SK-N-SH treated with all-trans-retinoic acid at 6 μM for 48 hours (cell line): ENCODE results near the gene CACNA1D.
"Not testable (repeated sequence)": the region's sequence is repeated elsewhere in the genome, so short reads cannot be mapped to it uniquely, and the experiment has no call there.

Source experiments
- ATAC-seq: fragments of 200-7000 bp; cut with Tn5 transposase; 3 replicates; pipeline ENCODE4 v1.9.1; 2020; ENCODE audit warnings: mild to moderate bottlenecking, moderate library complexity
- ARNTL ChIP-seq: fragments of 450-650 bp; formaldehyde crosslinking; IDR thresholded peaks from 2 replicates; pipeline ENCODE4 v1.5.0; 2020; ENCODE audit warnings: low read depth, mild to moderate bottlenecking, moderate library complexity, borderline replicate concordance
- BACH2 ChIP-seq: fragments of 250-450 bp; sonication (Bioruptor Pico); IDR thresholded peaks from 2 replicates; pipeline ENCODE4 v1.9.0; 2021; ENCODE audit warnings: mild to moderate bottlenecking, borderline replicate concordance
- CSDC2 ChIP-seq: fragments of 250-450 bp; sonication (Bioruptor Pico); IDR thresholded peaks from 2 replicates; pipeline ENCODE4 v1.5.0; 2020; ENCODE audit warnings: mild to moderate bottlenecking, moderate library complexity
- ESRRG ChIP-seq: fragments of 250-450 bp; sonication (Bioruptor Pico); IDR thresholded peaks from 2 replicates; pipeline ENCODE4 v1.6.1; 2021; ENCODE audit warnings: mild to moderate bottlenecking
- GLIS3 ChIP-seq: fragments of 250-450 bp; sonication (Bioruptor Pico); IDR thresholded peaks from 2 replicates; pipeline ENCODE4 v1.5.0; 2020; ENCODE audit warnings: mild to moderate bottlenecking, moderate library complexity
- ISL1 ChIP-seq: fragments of 250-450 bp; sonication (Bioruptor Pico); IDR thresholded peaks from 2 replicates; pipeline ENCODE4 v2.1.2; 2022; ENCODE audit warnings: mild to moderate bottlenecking, moderate library complexity
- OSR1 ChIP-seq: fragments of 250-450 bp; sonication (Bioruptor Pico); IDR thresholded peaks from 2 replicates; pipeline ENCODE4 v1.8.0; 2022; ENCODE audit warnings: moderate library complexity, mild to moderate bottlenecking, inconsistent platforms
- PATZ1 ChIP-seq: fragments of 250-450 bp; sonication (Bioruptor Pico); IDR thresholded peaks from 2 replicates; pipeline ENCODE4 v1.8.0; 2020; ENCODE audit warnings: mild to moderate bottlenecking, moderate library complexity, borderline replicate concordance
- POU6F1 ChIP-seq: fragments of 250-450 bp; sonication (Bioruptor Pico); IDR thresholded peaks from 2 replicates; pipeline ENCODE4 v1.8.0; 2021; ENCODE audit warnings: low read depth, mild to moderate bottlenecking, moderate library complexity, borderline replicate concordance
- PPARA ChIP-seq: fragments of 250-450 bp; sonication (Bioruptor Pico); IDR thresholded peaks from 2 replicates; pipeline ENCODE4 v1.5.0; 2020; ENCODE audit warnings: mild to moderate bottlenecking, borderline replicate concordance
- RARB ChIP-seq: fragments of 250-450 bp; sonication (Bioruptor Pico); IDR thresholded peaks from 2 replicates; pipeline ENCODE4 v1.8.0; 2021; ENCODE audit warnings: mild to moderate bottlenecking, moderate library complexity
- SNAI2 ChIP-seq: fragments of 250-450 bp; sonication (Bioruptor Pico); IDR thresholded peaks from 2 replicates; pipeline ENCODE4 v1.5.0; 2020; ENCODE audit warnings: mild to moderate bottlenecking, moderate library complexity
- TCF4 ChIP-seq: fragments of 250-450 bp; sonication (Bioruptor Pico); IDR thresholded peaks from 2 replicates; pipeline ENCODE4 v1.8.0; 2021; ENCODE audit warnings: mild to moderate bottlenecking, moderate library complexity, borderline replicate concordance
- TOX ChIP-seq: fragments of 250-450 bp; sonication (Bioruptor Pico); IDR thresholded peaks from 2 replicates; pipeline ENCODE4 v1.8.0; 2021; ENCODE audit warnings: mild to moderate bottlenecking, moderate library complexity, borderline replicate concordance
- ZFP3 ChIP-seq: fragments of 250-450 bp; sonication (Bioruptor Pico); IDR thresholded peaks from 2 replicates; pipeline ENCODE4 v1.5.0; 2020; ENCODE audit warnings: mild to moderate bottlenecking, moderate library complexity
- ZFP30 ChIP-seq: fragments of 450-650 bp; formaldehyde crosslinking; IDR thresholded peaks from 2 replicates; pipeline ENCODE4 v1.5.0; 2022; ENCODE audit warnings: mild to moderate bottlenecking, moderate library complexity
- ZNF565 ChIP-seq: fragments of 450-650 bp; formaldehyde crosslinking; conservative IDR thresholded peaks from 2 replicates; pipeline ENCODE4 v1.5.0; 2020; ENCODE audit warnings: low read depth, mild to moderate bottlenecking, moderate library complexity
- ZNF8 ChIP-seq: fragments of 450-650 bp; formaldehyde crosslinking; IDR thresholded peaks from 2 replicates; pipeline ENCODE4 v1.5.0; 2020; ENCODE audit warnings: mild to moderate bottlenecking, moderate library complexity
- TF ChIP-seq, protein P1 (sequence below): fragments of 250-450 bp; sonication (Bioruptor Pico); IDR thresholded peaks from 2 replicates; pipeline ENCODE4 v1.5.0; 2020; ENCODE audit warnings: mild to moderate bottlenecking, moderate library complexity
- TF ChIP-seq, protein P2 (sequence below): fragments of 250-450 bp; sonication (Bioruptor Pico); IDR thresholded peaks from 2 replicates; pipeline ENCODE4 v1.5.1; 2021; ENCODE audit warnings: mild to moderate bottlenecking, moderate library complexity

CACNA1D gene

GRCh38 chr3:53571264-53571663, 76.9 kb downstream of the CACNA1D start:
- ATAC-seq, result no peak
- no peak for TF ChIP-seq CSDC2 (CRISPR knock-in tag)
- no peak for TF ChIP-seq ARNTL
- no peak for TF ChIP-seq TCF4 (CRISPR knock-in tag)
- no peak for TF ChIP-seq GLIS3 (CRISPR knock-in tag)
- TF ChIP-seq OSR1 (CRISPR knock-in tag), result no peak
- no peak for TF ChIP-seq ISL1 (CRISPR knock-in tag)
- no peak for TF ChIP-seq PPARA
- no peak for TF ChIP-seq PATZ1 (CRISPR knock-in tag)
- no peak for TF ChIP-seq TOX (CRISPR knock-in tag)
- no peak for TF ChIP-seq ZNF8 (CRISPR knock-in tag)
- no peak for TF ChIP-seq ZFP3
- no peak for TF ChIP-seq BACH2 (CRISPR knock-in tag)
- TF ChIP-seq ESRRG (CRISPR knock-in tag), result no peak

DNA sequence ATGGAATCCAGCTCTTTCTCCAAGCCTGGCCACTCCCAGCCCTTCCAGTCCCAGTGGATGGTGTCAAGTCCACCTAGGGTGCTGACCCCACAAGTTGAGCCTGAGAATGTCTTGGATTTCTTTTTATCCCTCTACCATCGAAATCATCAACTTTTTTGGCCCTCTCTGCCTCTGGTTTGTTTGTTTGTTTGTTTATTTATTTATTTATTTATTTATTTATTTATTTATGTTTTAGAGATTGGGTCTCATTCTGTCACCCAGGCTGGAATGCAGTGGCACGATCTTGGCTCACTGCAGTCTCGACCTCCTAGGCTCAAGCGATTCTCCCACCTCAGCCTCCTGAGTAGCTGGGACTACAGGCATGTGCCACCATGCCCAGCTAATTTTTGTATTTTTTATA, 77.8 kb downstream of the CACNA1D start:
- not testable (repeated sequence) for ATAC-seq

GRCh38 chr3:53577506-53577905, 83.1 kb downstream of the CACNA1D start:
- TF ChIP-seq, protein P1, sequence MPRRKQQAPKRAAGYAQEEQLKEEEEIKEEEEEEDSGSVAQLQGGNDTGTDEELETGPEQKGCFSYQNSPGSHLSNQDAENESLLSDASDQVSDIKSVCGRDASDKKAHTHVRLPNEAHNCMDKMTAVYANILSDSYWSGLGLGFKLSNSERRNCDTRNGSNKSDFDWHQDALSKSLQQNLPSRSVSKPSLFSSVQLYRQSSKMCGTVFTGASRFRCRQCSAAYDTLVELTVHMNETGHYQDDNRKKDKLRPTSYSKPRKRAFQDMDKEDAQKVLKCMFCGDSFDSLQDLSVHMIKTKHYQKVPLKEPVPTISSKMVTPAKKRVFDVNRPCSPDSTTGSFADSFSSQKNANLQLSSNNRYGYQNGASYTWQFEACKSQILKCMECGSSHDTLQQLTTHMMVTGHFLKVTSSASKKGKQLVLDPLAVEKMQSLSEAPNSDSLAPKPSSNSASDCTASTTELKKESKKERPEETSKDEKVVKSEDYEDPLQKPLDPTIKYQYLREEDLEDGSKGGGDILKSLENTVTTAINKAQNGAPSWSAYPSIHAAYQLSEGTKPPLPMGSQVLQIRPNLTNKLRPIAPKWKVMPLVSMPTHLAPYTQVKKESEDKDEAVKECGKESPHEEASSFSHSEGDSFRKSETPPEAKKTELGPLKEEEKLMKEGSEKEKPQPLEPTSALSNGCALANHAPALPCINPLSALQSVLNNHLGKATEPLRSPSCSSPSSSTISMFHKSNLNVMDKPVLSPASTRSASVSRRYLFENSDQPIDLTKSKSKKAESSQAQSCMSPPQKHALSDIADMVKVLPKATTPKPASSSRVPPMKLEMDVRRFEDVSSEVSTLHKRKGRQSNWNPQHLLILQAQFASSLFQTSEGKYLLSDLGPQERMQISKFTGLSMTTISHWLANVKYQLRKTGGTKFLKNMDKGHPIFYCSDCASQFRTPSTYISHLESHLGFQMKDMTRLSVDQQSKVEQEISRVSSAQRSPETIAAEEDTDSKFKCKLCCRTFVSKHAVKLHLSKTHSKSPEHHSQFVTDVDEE (CRISPR knock-in tag), result no peak
- TF ChIP-seq OSR1 (CRISPR knock-in tag) (no peak), ESRRG (CRISPR knock-in tag) (no peak), ARNTL (no peak), BACH2 (CRISPR knock-in tag) (no peak), ZFP30 (CRISPR knock-in tag) (no peak), ZFP3 (no peak), GLIS3 (CRISPR knock-in tag) (no peak), SNAI2 (CRISPR knock-in tag) (no peak), PATZ1 (CRISPR knock-in tag) (no peak), ZNF565 (CRISPR knock-in tag) (no peak), ZNF8 (CRISPR knock-in tag) (no peak), TOX (CRISPR knock-in tag) (no peak), PPARA (no peak), RARB (CRISPR knock-in tag) (no peak), CSDC2 (CRISPR knock-in tag) (no peak), POU6F1 (CRISPR knock-in tag) (no peak)
- TF ChIP-seq, protein P2, sequence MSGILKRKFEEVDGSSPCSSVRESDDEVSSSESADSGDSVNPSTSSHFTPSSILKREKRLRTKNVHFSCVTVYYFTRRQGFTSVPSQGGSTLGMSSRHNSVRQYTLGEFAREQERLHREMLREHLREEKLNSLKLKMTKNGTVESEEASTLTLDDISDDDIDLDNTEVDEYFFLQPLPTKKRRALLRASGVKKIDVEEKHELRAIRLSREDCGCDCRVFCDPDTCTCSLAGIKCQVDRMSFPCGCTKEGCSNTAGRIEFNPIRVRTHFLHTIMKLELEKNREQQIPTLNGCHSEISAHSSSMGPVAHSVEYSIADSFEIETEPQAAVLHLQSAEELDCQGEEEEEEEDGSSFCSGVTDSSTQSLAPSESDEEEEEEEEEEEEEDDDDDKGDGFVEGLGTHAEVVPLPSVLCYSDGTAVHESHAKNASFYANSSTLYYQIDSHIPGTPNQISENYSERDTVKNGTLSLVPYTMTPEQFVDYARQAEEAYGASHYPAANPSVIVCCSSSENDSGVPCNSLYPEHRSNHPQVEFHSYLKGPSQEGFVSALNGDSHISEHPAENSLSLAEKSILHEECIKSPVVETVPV (CRISPR knock-in tag), result no peak

More at GRCh38 chr3:53577506-53577905, 83.1 kb downstream of the CACNA1D start:
- ATAC-seq, result no peak
